Measurements from ENCODE around the gene RBM39.
"Not testable (repeated sequence)": the region's sequence is repeated elsewhere in the genome, so short reads cannot be mapped to it uniquely, and the experiment has no call there.

GRCh38 chr20:35764936-35765335, 22.9 kb upstream of the RBM39 start:
- TF ChIP-seq CTCF, POLR2A (IDR thresholded peaks at IDR 0.05): not testable (repeated sequence)

All from lower leg skin (tissue), 3 donors.